C4-2B (cell line): ENCODE results near the gene SCARB1.

Experiments used
- H3K27ac ChIP-seq: fragments of 450-650 bp; 2 replicates; pipeline ENCODE4 v1.5.1; 2017
- ZFX ChIP-seq: fragments of 450-650 bp; IDR thresholded peaks from 2 replicates; pipeline ENCODE4 v1.6.1; 2017
- TF ChIP-seq, protein P1 (sequence below): fragments of 450-650 bp; conservative IDR thresholded peaks from 2 replicates; pipeline ENCODE4 v1.5.1; 2017; ENCODE audit warnings: mild to moderate bottlenecking

SCARB1 gene

DNA sequence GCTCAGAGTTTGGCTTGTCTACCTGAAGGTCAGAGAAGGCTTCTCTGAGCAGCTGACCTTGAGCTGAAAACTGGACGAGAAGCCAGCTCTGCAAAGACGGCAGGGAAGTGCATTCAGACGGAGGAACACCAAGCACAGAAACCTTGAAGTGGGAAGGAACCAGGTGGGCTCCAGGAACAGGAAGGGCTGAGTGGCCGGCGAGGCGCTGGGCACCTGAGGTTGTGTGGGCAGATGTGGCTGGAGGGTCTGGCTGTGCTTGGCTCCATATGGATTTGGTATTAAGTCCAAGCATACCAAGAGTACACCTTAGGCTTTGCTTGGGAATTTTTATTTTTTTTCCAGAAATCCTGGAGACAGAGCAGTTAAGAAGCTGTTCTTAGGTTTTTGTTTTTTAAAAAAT, 130.6 kb downstream of the SCARB1 start:
- TF ChIP-seq, protein P1, sequence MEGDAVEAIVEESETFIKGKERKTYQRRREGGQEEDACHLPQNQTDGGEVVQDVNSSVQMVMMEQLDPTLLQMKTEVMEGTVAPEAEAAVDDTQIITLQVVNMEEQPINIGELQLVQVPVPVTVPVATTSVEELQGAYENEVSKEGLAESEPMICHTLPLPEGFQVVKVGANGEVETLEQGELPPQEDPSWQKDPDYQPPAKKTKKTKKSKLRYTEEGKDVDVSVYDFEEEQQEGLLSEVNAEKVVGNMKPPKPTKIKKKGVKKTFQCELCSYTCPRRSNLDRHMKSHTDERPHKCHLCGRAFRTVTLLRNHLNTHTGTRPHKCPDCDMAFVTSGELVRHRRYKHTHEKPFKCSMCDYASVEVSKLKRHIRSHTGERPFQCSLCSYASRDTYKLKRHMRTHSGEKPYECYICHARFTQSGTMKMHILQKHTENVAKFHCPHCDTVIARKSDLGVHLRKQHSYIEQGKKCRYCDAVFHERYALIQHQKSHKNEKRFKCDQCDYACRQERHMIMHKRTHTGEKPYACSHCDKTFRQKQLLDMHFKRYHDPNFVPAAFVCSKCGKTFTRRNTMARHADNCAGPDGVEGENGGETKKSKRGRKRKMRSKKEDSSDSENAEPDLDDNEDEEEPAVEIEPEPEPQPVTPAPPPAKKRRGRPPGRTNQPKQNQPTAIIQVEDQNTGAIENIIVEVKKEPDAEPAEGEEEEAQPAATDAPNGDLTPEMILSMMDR = no peak
- no peak for TF ChIP-seq ZFX
- H3K27ac ChIP-seq = no peak overlapping the region

DNA sequence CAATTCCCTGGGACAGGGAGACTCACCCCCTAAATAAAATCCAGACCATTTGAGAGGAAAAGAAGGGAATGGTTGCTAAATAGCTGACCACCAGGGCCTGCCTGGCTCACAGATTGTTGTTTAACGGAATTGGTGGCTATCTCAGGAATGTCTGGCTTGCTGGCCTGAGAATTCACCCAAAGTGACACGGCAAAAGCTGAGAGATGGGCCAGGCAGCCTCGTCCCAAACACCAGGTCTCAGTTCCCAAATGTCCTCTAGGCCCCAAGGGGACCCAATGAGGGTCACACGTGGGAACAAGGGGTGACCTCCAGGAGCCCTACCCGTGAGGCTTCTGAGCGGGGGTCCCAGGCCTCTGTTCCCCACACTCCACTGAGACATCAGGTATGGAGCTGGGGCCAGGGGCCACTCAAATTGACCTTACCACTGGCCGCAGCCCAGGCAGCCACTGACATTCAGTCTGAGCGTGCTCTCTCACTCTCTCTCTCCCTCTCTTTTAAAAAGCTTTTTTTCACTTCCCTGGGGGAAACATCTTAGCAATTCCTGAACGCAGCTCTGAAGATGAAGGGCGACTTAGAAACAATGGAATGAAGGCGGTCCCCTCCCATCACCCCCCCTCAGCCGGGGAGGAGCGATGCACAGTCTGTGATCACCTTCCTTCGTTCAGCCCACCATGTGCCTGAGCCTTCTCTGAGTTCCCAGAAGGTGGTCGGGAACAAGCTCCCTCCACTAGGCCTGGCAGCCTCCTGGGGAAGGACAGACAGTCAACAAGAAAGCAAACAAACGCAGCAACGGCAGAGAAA, 131.2 kb downstream of the SCARB1 start:
- no peak overlapping the region for H3K27ac ChIP-seq
- TF ChIP-seq, protein P1 = no peak

DNA sequence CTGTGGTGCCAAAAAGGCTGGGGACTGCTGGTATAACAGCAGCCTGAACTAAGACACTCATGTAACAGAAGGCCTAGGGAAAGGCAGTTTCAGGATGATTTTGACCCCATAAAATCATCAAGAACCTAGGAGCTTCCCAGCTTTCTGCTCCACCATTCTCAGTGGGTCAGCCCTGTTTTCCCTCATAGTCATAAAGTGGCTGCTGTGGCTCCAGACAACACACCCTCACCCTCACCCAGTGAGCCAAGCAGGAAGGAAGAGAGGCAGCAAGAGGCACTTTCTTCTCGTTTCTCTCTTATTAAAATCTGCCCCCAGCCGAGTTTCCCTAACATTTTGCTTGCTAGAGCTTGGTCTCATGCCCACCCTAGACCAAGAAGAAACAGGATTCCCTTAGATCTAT, 131.8 kb downstream of the SCARB1 start:
- H3K27ac ChIP-seq = no peak overlapping the region
- TF ChIP-seq ZFX = no peak
- TF ChIP-seq, protein P1 = no peak

DNA sequence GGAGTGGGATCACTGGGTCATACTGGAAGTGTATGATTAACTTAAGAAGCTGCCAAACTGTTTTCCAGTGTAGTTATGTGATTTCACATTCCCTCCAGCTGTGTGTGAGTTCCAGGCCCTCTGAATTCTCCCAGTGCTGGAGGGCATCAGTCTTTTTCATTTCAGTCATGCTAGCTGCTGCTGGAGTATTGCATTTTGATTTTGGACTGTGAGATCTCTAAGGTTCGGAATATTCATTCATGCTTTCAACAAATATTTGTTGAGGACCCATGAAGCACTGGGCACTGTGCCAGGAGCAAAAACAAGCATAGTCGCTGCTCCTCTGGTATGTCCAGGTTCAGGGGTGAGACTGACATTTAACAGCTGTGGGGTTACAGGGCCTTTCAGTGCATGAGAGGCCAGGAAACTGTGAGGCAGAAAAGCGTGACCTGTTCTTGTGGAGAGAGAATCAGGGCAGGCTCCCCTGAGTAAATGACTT, 133.2 kb downstream of the SCARB1 start:
- H3K27ac ChIP-seq = peak overlapping the region; percentile 33
- TF ChIP-seq, protein P1 = no peak
- no peak for TF ChIP-seq ZFX

DNA sequence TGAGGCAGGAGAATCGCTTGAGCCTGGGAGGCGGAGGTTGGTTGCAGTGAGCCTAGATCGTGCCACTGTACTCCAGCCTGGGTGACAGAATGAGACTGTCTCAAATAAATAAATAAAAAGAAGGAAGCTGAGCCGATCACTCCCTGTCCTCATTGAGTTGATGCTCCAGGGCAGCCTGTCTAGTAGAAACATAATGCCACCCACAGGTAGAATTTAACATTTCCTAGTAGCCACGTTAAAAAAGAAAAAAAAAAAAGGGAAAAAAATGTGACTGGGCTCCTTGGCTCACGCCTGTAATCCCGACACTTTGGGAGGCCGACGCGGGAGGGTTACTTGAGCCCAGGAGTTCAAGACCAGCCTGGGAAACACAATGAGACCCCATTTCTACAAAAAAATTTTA, 135.7 kb downstream of the SCARB1 start:
- TF ChIP-seq ZFX = no peak
- TF ChIP-seq, protein P1 = no peak
- H3K27ac ChIP-seq = no peak overlapping the region

DNA sequence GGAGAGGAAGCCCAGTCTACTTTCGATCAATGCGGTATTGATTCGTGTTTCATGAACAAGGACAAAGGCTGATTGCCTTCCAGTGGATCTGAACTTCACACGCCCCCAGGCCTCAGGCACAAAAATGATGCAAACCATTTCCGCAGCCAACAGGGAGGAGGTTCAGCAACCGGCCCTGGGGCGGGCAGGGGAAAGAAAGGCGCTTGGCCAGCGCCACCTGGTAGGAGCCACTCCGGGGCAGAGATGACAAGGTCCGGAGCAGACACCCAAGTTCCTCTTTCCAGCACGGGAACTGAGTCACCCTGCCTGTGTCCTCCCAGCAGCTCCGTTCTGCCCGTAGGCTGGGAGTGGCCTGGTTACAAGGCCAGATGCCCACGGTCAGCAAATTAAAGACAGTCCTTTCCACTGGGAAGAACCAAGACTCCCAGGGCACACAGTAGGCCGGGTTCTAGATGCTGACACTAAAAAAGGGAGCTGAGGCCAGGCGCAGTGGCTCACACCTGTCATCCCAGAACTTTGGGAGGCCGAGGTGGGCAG, 136.3 kb downstream of the SCARB1 start:
- TF ChIP-seq ZFX = no peak
- TF ChIP-seq, protein P1 = no peak
- no peak overlapping the region for H3K27ac ChIP-seq
